GM13977 (cell line): ENCODE measurements around the gene INMT.

Experiments
- DNase-seq: peaks from one replicate; pipeline ENCODE4 v3.0.0; 2012; ENCODE audit warnings: low spot score
- in situ Hi-C: fragments of 300-500 bp; cut with MboI; formaldehyde crosslinking; loops from one replicate; pipeline ENCODE4 v1.12.0; 2022; ENCODE audit warnings: low sequenced_read_pairs, low pct_unique_long_range_greater_than_20kb, mixed read lengths, inconsistent platforms; ENCODE audit not compliant: unreplicated experiment
- TF ChIP-seq, protein P1 (sequence below): IDR thresholded peaks from 2 replicates; pipeline ENCODE4 v1.5.1; 2012; ENCODE audit warnings: mild to moderate bottlenecking, control low read depth; ENCODE audit not compliant: insufficient read depth; ENCODE audit errors: extremely low read depth, missing control alignments

Gene INMT

GRCh38 chr7:30754315-30754877 lies 2.5 kb downstream of the INMT start:
- no peak for DNase-seq
- TF ChIP-seq, protein P1, sequence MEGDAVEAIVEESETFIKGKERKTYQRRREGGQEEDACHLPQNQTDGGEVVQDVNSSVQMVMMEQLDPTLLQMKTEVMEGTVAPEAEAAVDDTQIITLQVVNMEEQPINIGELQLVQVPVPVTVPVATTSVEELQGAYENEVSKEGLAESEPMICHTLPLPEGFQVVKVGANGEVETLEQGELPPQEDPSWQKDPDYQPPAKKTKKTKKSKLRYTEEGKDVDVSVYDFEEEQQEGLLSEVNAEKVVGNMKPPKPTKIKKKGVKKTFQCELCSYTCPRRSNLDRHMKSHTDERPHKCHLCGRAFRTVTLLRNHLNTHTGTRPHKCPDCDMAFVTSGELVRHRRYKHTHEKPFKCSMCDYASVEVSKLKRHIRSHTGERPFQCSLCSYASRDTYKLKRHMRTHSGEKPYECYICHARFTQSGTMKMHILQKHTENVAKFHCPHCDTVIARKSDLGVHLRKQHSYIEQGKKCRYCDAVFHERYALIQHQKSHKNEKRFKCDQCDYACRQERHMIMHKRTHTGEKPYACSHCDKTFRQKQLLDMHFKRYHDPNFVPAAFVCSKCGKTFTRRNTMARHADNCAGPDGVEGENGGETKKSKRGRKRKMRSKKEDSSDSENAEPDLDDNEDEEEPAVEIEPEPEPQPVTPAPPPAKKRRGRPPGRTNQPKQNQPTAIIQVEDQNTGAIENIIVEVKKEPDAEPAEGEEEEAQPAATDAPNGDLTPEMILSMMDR: no peak
- in situ Hi-C loops: no loop called here

DNA sequence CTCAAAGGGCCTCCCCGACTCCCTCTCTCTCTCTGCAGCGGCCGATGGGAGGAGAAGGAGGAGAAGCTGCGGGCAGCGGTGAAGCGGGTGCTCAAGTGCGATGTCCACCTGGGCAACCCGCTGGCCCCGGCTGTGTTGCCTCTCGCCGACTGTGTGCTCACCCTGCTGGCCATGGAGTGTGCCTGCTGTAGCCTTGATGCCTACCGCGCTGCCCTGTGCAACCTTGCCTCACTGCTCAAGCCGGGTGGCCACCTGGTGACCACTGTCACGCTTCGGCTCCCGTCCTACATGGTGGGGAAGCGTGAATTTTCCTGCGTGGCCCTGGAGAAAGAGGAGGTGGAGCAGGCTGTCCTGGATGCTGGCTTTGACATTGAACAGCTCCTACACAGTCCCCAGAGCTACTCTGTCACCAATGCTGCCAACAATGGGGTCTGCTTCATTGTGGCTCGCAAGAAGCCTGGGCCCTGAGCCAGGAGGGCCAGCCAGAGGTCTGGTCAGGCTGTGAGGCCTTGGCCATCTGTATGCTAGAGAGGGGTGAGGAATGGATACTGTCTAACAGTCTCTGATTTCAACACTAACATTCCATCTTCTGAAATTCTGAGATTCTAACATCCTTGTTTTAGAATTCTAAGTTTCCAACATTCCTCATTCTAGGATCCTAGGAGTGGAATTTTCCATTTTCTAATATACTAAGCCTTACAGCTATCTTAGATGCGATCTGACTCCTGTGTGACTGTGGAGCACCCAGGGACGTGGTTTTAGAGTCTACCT lies 3.6 kb downstream of the INMT start:
- DNase-seq: no peak
- TF ChIP-seq, protein P1: no peak
- in situ Hi-C loops: no loop called here

DNA sequence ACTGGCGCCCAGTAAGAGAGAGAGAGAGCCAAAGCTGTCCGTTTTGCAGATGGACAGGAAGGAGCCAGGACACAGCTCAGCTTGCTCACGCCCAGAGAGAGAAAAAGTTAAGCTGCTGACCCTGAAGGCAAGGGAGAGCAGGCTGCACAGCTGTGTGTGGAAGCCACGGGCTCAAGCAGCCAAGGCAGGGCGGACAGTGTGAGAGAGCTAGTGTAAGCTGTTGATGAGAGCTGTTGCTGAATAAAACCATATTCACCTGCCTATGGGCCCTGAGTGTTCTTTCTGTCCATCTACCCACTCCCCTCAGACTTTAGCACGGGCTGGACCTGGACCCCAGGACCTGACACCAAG lies 5.4 kb downstream of the INMT start:
- in situ Hi-C loops: no loop called here
- TF ChIP-seq, protein P1: no peak
- no peak for DNase-seq

GRCh38 chr7:30760514-30761213 lies 8.7 kb downstream of the INMT start:
- in situ Hi-C loops: no loop called here
- TF ChIP-seq, protein P1: no peak
- no peak for DNase-seq

DNA sequence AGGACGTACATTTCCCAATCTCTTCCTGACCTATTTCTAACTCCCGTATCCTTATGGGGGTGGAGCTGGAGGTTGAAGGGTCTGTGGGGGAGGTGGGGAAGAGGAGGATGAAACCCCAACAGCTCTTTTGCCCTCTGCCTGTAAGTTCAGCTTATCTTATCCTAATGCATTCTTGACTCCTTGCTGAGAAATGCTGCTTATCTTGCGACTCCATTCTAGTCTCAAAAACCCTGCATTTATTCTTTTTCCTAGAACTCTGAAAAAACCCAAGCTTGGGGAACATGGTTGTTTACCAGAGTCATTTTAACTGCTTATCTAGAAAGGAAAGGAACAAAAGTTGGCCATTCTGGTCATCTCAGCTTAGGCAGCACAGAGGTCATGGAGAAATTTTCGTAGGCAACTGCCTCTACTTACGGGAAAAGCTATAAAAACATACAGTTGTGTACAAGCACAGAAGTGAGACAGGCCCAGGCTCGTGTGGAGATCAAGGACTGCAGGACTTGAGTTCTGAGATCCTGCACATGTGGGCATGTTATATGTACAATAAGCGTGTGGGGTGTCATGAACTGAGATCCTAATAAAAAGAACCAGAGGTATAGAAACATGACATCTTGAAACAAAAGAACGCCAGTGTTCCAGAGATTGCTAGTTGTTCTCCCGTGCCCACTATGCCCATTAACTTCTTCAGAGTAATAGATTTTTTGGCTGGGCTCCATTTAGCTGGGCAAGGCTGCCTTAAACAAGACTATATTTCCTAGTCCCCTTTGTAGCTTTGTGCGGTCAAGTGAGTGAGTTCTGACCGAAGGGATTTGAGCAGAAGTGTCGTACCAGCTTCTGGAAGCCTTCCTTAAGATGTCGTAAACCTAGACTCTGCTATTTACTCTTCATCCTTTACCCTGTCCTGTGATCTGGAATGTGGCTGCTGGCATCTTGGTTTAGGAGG lies 9.6 kb downstream of the INMT start:
- TF ChIP-seq, protein P1: no peak
- in situ Hi-C loops: no loop called here
- DNase-seq: no peak
